GM19397 (cell line): ENCODE results near the gene EFHD2.
"Not testable (repeated sequence)": the region's sequence is repeated elsewhere in the genome, so short reads cannot be mapped to it uniquely, and the experiment has no call there.

Experiments
- ATAC-seq: cut with Tn5 transposase; IDR thresholded peaks from one replicate; pipeline ENCODE4 v1.9.1; 2021; ENCODE audit warnings: mild to moderate bottlenecking, moderate library complexity; ENCODE audit not compliant: unreplicated experiment

Gene EFHD2

GRCh38 chr1:15428815-15429435 lies 19.2 kb downstream of the EFHD2 start:
- no peak for ATAC-seq

DNA sequence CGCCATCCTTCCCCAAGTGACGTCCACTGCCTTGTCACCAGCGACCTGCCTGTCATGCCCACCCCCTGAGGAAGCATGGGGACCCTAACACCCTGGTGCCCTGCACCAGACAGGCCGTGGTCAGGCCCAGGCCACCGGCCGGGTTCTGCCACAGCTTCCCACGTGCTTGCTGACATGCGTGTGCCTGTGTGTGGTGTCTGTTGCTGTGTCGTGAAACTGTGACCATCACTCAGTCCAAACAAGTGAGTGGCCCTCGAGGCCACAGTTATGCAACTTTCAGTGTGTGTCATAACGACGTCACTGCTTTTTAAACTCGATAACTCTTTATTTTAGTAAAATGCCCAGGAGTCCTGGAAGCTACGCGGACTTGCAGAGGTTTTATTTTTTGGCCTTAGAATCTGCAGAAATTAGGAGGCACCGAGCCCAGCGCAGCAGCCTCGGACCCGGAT lies 20.0 kb downstream of the EFHD2 start:
- ATAC-seq, result no peak

GRCh38 chr1:15430787-15431570 lies 21.3 kb downstream of the EFHD2 start:
- no peak for ATAC-seq

GRCh38 chr1:15431571-15431948 lies 21.9 kb downstream of the EFHD2 start:
- no peak for ATAC-seq

DNA sequence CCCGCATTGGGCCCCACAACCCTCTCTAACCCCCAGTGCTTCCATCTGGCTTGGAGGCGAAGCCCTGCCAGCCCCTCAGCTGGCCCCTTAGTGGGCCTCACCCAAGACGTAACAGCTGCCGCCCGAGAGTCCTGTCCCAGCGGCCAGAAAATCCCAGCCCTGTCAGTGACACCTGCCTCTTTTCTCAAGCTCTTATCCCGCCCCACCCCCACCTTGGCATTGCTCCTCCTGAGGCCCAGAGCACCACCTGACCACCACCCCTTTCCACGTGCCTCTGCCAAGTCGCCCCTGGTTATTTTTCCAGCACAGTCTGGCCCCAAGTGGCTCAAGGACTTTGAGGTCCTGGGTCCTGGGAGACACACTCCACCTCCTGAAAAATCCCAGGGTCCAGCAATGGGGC lies 22.6 kb downstream of the EFHD2 start:
- no peak for ATAC-seq

DNA sequence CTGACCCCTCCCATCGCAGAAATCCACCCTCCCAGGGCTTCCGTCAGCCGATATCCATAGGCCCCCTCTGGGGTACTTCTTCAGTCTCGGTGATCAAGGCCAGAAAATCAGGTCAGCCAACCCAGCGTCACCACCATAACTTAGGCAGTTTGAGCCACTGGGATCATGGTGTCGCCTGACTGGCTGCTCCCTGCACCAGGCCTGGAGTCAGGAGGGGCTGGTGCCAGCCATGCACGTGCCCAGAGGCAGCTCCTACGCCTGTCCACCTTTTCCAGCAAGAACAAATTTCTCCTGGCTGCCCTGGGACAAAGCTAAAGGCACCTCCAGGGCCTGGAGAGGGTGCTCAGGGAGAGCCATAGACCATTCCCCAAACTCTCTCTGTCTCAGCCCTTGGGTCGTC lies 23.8 kb downstream of the EFHD2 start:
- ATAC-seq, result no peak

DNA sequence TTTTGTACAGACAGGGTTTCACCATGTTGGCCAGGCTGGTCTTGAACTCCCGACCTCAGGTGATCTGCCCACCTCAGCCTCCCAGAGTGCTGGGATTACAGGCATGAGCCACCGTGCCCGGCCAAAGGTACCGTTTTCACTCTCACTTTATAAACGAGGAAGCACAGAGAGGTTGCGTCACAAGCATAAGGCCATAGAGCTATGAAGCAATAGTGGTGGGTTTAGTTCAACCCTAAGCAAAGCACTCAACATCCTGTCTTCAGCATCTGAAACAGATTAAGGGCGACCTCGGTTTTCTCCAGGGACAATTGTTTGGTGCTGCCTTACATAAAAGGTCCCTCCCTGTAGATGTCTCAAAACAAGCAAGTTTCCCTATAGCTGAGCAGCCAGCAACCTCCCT lies 25.1 kb downstream of the EFHD2 start:
- ATAC-seq, result not testable (repeated sequence)

DNA sequence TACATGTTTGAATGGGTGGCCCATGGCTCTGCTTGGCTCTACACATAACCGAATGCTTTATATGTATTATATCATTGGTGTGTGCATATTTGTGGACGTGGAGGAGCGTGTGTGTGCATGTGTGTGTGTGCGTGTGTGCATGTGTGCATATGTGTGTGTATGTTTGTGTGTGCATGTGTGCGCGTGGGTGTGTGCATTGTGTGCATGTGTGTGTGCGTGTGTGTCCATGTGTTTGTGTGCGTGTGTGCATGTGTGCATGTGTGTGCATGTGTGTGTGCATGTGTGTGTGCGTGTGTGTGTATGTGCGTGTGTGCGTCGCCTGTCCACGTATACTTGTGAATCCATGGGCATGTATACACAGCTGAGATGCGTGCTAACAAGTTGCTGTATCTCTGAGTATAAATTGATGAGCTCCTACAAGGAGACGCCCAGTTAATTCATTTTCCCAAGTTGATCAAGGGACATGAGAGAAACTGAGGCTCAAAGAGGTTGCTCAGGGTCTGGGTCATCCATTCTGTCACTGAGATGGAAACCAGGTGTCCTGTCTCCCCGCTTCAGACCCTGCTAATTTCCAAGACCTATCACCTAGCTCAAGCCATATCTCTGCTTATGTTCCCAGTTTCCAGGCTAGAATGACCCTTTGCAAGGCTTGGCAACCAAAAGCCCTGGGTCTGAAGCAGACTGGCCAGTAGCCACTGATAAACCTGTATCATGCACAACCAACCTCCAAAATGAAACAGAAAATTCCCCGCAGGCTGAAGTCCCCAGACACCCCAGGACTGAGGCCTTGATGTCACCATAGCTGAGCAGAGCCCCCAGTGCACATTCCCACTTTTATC lies 25.8 kb downstream of the EFHD2 start:
- no peak for ATAC-seq

GRCh38 chr1:15436881-15437442 lies 27.3 kb downstream of the EFHD2 start:
- no peak for ATAC-seq

DNA sequence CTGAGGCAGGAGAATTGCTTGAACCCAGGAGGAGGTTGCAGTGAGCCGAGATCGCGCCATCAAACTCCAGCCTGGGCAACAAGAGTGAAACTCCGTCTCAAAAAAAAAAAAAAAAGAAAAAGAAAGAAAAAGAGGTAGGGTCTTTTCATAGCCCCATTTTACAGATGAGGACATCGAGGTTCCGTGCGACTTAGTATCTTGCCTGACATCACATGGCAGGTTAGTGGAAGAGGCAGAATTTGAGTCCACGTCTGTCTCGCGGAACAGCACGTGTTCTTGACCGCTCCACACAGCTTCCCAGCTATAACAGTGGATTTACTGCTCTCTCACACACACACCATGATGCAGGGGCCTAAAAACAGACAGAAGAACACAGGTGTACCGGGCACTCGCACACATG lies 29.6 kb downstream of the EFHD2 start:
- ATAC-seq, result no peak

GRCh38 chr1:15440357-15440756 lies 30.7 kb downstream of the EFHD2 start:
- no peak for ATAC-seq

DNA sequence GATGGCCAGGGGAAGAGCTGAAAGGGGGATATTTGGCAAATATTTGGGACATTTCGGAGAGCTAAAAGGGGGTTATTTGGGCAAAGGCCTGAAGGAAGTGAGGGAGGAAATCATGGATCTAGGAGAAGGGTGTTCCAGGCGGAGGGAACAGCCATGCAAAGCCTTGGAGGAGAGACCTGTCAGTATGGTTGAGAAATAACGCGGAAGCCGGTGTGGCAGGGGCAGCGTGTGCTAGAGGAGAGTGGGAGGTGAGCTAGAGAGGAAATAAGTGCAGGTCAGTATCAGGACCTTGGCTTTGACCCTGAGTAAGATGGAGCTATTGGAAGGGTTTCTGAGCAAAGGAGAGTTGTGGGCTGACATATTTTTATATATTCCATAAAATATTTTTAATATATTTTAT lies 31.6 kb downstream of the EFHD2 start:
- no peak for ATAC-seq

- ATAC-seq, result no peak
Measured at GRCh38 chr1:15442119-15442518, 32.4 kb downstream of the EFHD2 start.

DNA sequence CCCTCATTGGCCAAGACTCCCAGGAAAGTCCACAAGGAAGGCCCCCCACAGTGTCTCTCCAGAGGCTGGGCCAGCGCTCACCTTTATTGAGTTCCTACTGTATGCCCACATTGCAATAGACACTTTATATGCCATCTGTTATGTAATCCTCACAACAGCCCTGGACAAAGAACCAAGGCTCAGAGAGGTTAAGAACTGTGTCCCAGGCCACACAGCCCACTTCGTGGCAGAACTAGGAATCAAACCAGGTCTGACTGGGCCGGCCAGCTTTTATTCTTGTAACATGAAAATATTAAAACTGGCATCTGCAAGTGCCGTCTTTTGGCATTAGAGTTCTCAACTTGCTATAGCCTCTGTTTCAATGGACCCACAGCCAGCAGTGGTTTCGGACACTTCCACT lies 33.1 kb downstream of the EFHD2 start:
- ATAC-seq, result no peak

GRCh38 chr1:15443281-15443680 lies 33.6 kb downstream of the EFHD2 start:
- ATAC-seq, result no peak

DNA sequence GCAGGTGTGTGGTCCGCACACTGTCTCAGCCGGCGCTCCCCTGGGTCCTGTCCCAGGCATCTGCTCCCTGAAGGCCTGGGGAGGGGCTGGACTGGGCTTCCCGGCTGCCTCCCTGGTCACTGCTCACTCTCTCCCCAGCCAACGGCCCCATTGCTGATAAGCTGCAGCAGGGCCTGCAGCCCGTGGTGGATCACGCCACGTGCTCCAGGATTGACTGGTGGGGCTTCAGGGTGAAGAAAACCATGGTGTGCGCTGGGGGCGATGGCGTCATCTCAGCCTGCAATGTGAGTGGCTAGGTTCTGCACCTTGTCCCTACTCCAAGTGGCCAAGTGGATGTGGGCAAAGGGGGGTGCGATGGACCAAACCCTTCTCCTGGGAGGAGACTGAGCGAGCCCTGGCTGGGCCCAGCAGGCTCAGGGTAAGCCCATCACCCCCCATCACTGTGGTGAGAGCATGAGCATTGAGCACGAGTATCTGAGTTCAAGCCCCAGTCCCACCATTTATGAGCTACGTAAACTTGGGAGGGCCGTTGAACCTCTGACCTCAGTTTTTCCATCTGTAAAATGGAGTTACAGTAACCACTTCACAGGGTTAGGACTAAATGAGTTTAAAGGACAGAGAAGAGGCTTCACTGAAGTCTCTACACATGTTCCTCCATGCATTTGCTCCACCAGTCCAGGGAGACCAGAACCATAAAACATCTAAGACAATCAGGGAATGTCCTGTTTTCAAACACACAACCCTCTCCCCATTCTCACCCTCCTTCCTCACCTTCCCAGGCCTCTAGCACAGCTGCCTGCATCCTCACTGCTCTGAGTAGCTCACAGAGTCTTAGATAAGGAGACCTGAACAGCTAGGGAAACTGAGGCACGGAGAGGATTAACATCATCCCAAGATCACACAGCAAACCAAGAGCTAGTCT lies 35.0 kb downstream of the EFHD2 start:
- ATAC-seq, result no peak

GRCh38 chr1:15445390-15446122 lies 35.9 kb downstream of the EFHD2 start:
- no peak for ATAC-seq

DNA sequence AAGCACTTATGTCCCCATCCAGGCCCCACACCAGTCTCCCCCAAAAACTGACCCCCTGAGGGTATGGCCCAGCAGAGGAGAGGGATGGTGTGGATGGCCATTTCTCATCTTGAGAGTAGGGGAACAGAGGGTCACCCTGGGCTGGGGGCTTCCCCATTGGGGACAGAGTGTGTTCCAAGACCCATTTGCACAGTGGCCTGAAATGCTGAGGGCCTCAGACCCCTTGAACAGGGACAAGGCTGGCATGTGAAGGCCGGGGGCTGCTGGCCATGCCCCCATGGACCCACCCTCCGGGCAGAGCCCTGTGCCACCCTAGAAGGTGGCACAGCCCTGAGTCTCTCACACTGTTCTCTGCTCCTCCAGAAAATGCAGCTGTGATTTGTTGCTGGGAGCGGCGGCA lies 36.5 kb downstream of the EFHD2 start:
- no peak for ATAC-seq

DNA sequence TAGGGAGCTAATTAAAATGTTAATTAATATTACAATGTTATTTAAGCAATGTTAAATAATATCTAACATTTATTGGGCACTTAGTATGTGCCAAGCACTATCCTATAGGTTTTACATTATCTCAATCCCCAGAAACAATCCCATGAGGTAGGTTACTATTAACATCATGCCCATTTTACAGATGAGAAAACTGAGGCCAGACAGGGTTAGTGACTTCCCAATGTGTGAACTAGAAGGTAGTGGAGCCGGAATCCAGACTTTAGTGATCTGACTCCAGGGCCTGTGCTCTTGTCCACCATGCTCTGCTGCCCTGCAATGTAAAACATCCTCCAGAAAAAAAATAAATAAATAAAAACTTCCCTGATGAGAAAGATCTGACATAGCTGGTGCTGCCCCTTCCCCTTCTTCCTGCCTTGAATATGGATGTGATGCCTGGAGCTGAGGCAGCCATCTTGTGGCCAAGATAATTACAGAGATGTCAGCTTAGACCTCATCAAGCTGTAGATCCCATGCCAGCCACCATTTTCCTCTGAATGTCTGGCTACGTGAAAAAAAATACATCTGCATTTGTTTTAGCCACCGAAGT lies 39.3 kb downstream of the EFHD2 start:
- ATAC-seq, result no peak
